H1 (cell line): ENCODE results near the gene PCIF1. TPM values are rescaled to one million over a fixed set of nuclear protein-coding genes. Genes with fewer than 3 reads are reported as not detected.

Experiments
- CTCF ChIA-PET: fragments of 300-600 bp; sonication (Branson Sonifier 250); formaldehyde crosslinking; loops from one replicate; lab custom pipeline; 2021; ENCODE audit not compliant: partially characterized antibody; lab: Charles Lee
- POLR2A ChIA-PET: fragments of 300-600 bp; sonication (Branson Sonifier 250); formaldehyde crosslinking; loops from one replicate; lab custom pipeline; 2021; ENCODE audit warnings: inconsistent platforms; ENCODE audit not compliant: partially characterized antibody; lab: Charles Lee
- DNase-seq, 2 experiments: peaks; one replicate each; pipeline versions ENCODE4 v3.0.0 to v3.0.0-alpha.2; 2010 to 2022; ENCODE audit warnings: low spot score in 2 of 2, low read depth in 1 of 2, mixed read lengths in 1 of 2
- FAIRE-seq: peaks from 2 replicates; lab custom pipeline; 2011; peaks lifted over from hg19 to GRCh38; lab: Jason Lieb, UNC
- H2AFZ ChIP-seq: 2 replicates; pipeline ENCODE4 v1.8.1; 2012; ENCODE audit warnings: low read length, inconsistent platforms
- H2AK5ac ChIP-seq: 2 replicates; pipeline ENCODE4 v1.6.1; 2013; ENCODE audit warnings: low read depth, low read length
- H2BK120ac ChIP-seq: replicated peaks from 2 replicates; pipeline ENCODE3; 2013; ENCODE audit warnings: low read depth, low read length, inconsistent platforms
- H2BK12ac ChIP-seq: 2 replicates; pipeline ENCODE4 v1.6.1; 2013; ENCODE audit warnings: low read depth, low read length
- H2BK15ac ChIP-seq: 2 replicates; pipeline ENCODE4 v1.6.1; 2013; ENCODE audit warnings: low read length
- H2BK20ac ChIP-seq: 2 replicates; pipeline ENCODE4 v1.6.1; 2013; ENCODE audit warnings: low read length
- H2BK5ac ChIP-seq: 2 replicates; pipeline ENCODE4 v1.6.1; 2013; ENCODE audit warnings: low read depth, low read length
- H3K14ac ChIP-seq: 2 replicates; pipeline ENCODE4 v1.6.1; 2013; ENCODE audit warnings: inconsistent platforms; ENCODE audit not compliant: insufficient read length
- H3K18ac ChIP-seq: 2 replicates; pipeline ENCODE4 v1.6.1; 2013; ENCODE audit warnings: low read length; ENCODE audit errors: extremely low read depth
- H3K23ac ChIP-seq: 2 replicates; pipeline ENCODE4 v1.6.1; 2013; ENCODE audit warnings: inconsistent platforms; ENCODE audit not compliant: insufficient read length
- H3K23me2 ChIP-seq: 2 replicates; pipeline ENCODE4 v1.6.1; 2013; ENCODE audit warnings: low read depth, low read length
- H3K27ac ChIP-seq: 2 replicates; pipeline ENCODE4 v1.6.1; 2011; ENCODE audit warnings: low read depth, low read length, inconsistent platforms
- H3K27me3 ChIP-seq, 4 experiments: replicated peaks in 1 of 4; 1 replicate in 1 of 4; 2 replicates in 3 of 4; pipeline versions ENCODE4 v1.6.1 to v1.8.1; 2011 to 2013; ENCODE audit warnings: low read length in 3 of 4, mild to moderate bottlenecking in 3 of 4, inconsistent platforms in 2 of 4, mixed read lengths in 2 of 4, moderate library complexity in 1 of 4; ENCODE audit not compliant: control insufficient read depth in 3 of 4, insufficient read depth in 3 of 4; ENCODE audit errors: extremely low read depth in 1 of 4
- H3K36me3 ChIP-seq, 4 experiments: 2 replicates each; pipeline versions ENCODE4 v1.6.1 to v1.8.1; 2011 to 2013; ENCODE audit warnings: mild to moderate bottlenecking in 4 of 4, low read length in 3 of 4, moderate library complexity in 2 of 4, control low read depth in 1 of 4, inconsistent platforms in 1 of 4; ENCODE audit not compliant: insufficient read depth in 4 of 4, control insufficient read depth in 2 of 4
- H3K4ac ChIP-seq: replicated peaks from 2 replicates; pipeline ENCODE3; 2013; ENCODE audit warnings: low read length, low read depth, mixed read lengths, inconsistent platforms; ENCODE audit not compliant: insufficient read length
- H3K4me1 ChIP-seq, 4 experiments: replicated peaks in 1 of 4; 1 replicate in 1 of 4; 2 replicates in 3 of 4; pipeline versions ENCODE4 v1.6.1 to v1.8.1; 2011 to 2013; ENCODE audit warnings: low read length in 3 of 4, inconsistent platforms in 2 of 4, mixed read lengths in 1 of 4; ENCODE audit not compliant: insufficient read depth in 4 of 4, control insufficient read depth in 3 of 4
- H3K4me2 ChIP-seq, 2 experiments: 2 replicates each; pipeline versions ENCODE4 v1.6.1 to v1.8.1; 2011 to 2013; ENCODE audit warnings: low read depth in 2 of 2, low read length in 2 of 2, control low read depth in 1 of 2, inconsistent platforms in 1 of 2, mild to moderate bottlenecking in 1 of 2; ENCODE audit not compliant: insufficient read depth in 1 of 2
- H3K4me3 ChIP-seq, 4 experiments: fragments of 200-600, 300-600 bp in 1 of 4; sonication (generic), shearing (Covaris generic), sonication (Bioruptor Twin) in 1 of 4; 2 replicates each; pipeline versions ENCODE4 v1.5.1 to v1.8.1; 2011 to 2016; ENCODE audit warnings: low read length in 4 of 4, low read depth in 3 of 4, control low read depth in 2 of 4, inconsistent platforms in 2 of 4, mild to moderate bottlenecking in 2 of 4, mixed read lengths in 1 of 4, moderate library complexity in 1 of 4; ENCODE audit not compliant: insufficient read depth in 2 of 4; ENCODE audit errors: extremely low read depth in 1 of 4
- H3K56ac ChIP-seq: replicated peaks from 2 replicates; pipeline ENCODE3; 2013; ENCODE audit warnings: low read depth, mild to moderate bottlenecking, mixed read lengths, low read length, inconsistent platforms; ENCODE audit not compliant: insufficient read length
- H3K79me1 ChIP-seq: 2 replicates; pipeline ENCODE4 v1.6.1; 2013; ENCODE audit warnings: low read depth, low read length, control low read depth
- H3K79me2 ChIP-seq, 2 experiments: 2 replicates each; pipeline versions ENCODE4 v1.6.1 to v1.8.1; 2012 to 2013; ENCODE audit warnings: low read length in 2 of 2, mild to moderate bottlenecking in 2 of 2, inconsistent platforms in 1 of 2; ENCODE audit not compliant: insufficient read depth in 2 of 2, control insufficient read depth in 1 of 2
- H3K9ac ChIP-seq, 4 experiments: replicated peaks in 1 of 4; 1 replicate in 1 of 4; 2 replicates in 3 of 4; pipeline versions ENCODE4 v1.6.1 to v1.8.1; 2011 to 2013; ENCODE audit warnings: low read depth in 3 of 4, low read length in 3 of 4, control low read depth in 2 of 4, mild to moderate bottlenecking in 2 of 4, moderate library complexity in 2 of 4, inconsistent platforms in 1 of 4; ENCODE audit errors: extremely low read depth in 1 of 4
- H3K9me3 ChIP-seq, 2 experiments: 2 replicates each; pipeline versions ENCODE4 v1.6.1 to v1.8.1; 2012 to 2013; ENCODE audit warnings: mild to moderate bottlenecking in 2 of 2, moderate library complexity in 2 of 2, control low read depth in 1 of 2, inconsistent platforms in 1 of 2, low read depth in 1 of 2, low read length in 1 of 2, mixed read lengths in 1 of 2; ENCODE audit not compliant: insufficient read depth in 2 of 2
- H4K20me1 ChIP-seq, 2 experiments: replicated peaks in 1 of 2; 2 replicates each; pipeline versions ENCODE3 to v1.8.1; 2011 to 2013; ENCODE audit warnings: inconsistent platforms in 2 of 2, low read length in 2 of 2, mild to moderate bottlenecking in 1 of 2; ENCODE audit not compliant: insufficient read depth in 2 of 2, control insufficient read depth in 1 of 2
- H4K5ac ChIP-seq: 2 replicates; pipeline ENCODE4 v1.6.1; 2013; ENCODE audit warnings: low read length, low read depth, mixed read lengths, inconsistent platforms; ENCODE audit not compliant: insufficient read length
- H4K8ac ChIP-seq: 2 replicates; pipeline ENCODE4 v1.8.0; 2013; ENCODE audit warnings: mild to moderate bottlenecking, moderate library complexity, low read length, inconsistent platforms; ENCODE audit not compliant: insufficient read depth; ENCODE audit errors: extremely low read depth
- H4K91ac ChIP-seq: replicated peaks from 2 replicates; pipeline ENCODE3; 2013; ENCODE audit warnings: low read length, mixed read lengths, inconsistent platforms; ENCODE audit not compliant: insufficient read length
- ASH2L ChIP-seq: fragments of 200-600, 300-600 bp; sonication (generic); IDR thresholded peaks from one replicate; pipeline ENCODE4 v1.7.1; 2017; ENCODE audit warnings: low read length
- BRCA1 ChIP-seq: IDR thresholded peaks from 2 replicates; pipeline ENCODE4 v1.6.1; 2012; ENCODE audit warnings: low read depth, low read length, improper control_type of control experiment
- CTCF ChIP-seq, 3 experiments: IDR thresholded peaks; 1 replicate in 2 of 3; 2 replicates in 1 of 3; pipeline versions ENCODE4 v1.5.1 to v1.6.1; 2011; ENCODE audit warnings: low read length in 3 of 3, mild to moderate bottlenecking in 3 of 3, inconsistent platforms in 2 of 3, low read depth in 1 of 3, moderate library complexity in 1 of 3; ENCODE audit not compliant: insufficient read depth in 1 of 3; ENCODE audit errors: control extremely low read depth in 1 of 3
- EGR1 ChIP-seq: IDR thresholded peaks from 2 replicates; pipeline ENCODE4 v1.6.1; 2011; ENCODE audit warnings: low read depth, low read length, borderline replicate concordance
- EP300 ChIP-seq, 2 experiments: IDR thresholded peaks; 1 replicate in 1 of 2; 2 replicates in 1 of 2; pipeline ENCODE4 v1.6.1; 2011 to 2012; ENCODE audit warnings: low read depth in 2 of 2, low read length in 2 of 2, mild to moderate bottlenecking in 2 of 2, borderline replicate concordance in 1 of 2, inconsistent platforms in 1 of 2, moderate library complexity in 1 of 2
- FOSL1 ChIP-seq: IDR thresholded peaks from 2 replicates; pipeline ENCODE4 v1.6.1; 2011; ENCODE audit warnings: mild to moderate bottlenecking, low read depth, low read length, moderate library complexity; ENCODE audit not compliant: insufficient read depth
- WGBS, 2 experiments: shearing (Covaris generic) in 1 of 2; methylation state at CpG; one replicate each; pipeline versions ENCODE4 v1.1.6 to v1.1.7; 2013 to 2015; ENCODE audit warnings: low lambda C conversion rate in 2 of 2, mixed read lengths in 2 of 2, inconsistent platforms in 1 of 2, low coverage in 1 of 2, missing lambda C conversion rate in 1 of 2; ENCODE audit not compliant: insufficient replicate concordance in 2 of 2, insufficient coverage in 1 of 2, insufficient read length in 1 of 2; ENCODE audit errors: extremely low coverage in 1 of 2, missing lambda C conversion rate in 1 of 2; 5-methylcytosine and 5-hydroxymethylcytosine counted together
- polyA plus RNA-seq, 7 experiments: library from polyadenylated mRNA; depleted of rRNA in 3 of 7; stranded (reverse) in 5 of 7; unstranded in 2 of 7; fragments of >200 nt in 5 of 7; fragments of 200-250 nt in 2 of 7; gene quantifications; 1 replicate in 5 of 7; 2 replicates in 1 of 7; 4 replicates in 1 of 7; pipeline versions ENCODE4 v1.2.1 to v1.2.3, GENCODE V29; 2011 to 2013; ENCODE audit warnings: missing spikeins in 2 of 7, mixed read lengths in 2 of 7
- total RNA-seq: library from RNA; stranded (reverse); fragmentation: NEBNext Ultra II Directional; extraction: Animal tissue kit (Norgen Biotek cat#: 25700); gene quantifications from 2 replicates; pipeline ENCODE4 v1.2.1, GENCODE V29; 2021

The PCIF1 gene
- total and polyA plus RNA-seq, 2 of the 8 experiments (the other 6 are each of a cell fraction or from before 2014, with no cell fraction given), result 30.3 to 30.6 TPM

- Histone ChIP-seq H3K14ac (no peak overlapping the region), H3K23ac (no peak overlapping the region), H3K4me2 (no peak overlapping the region), H3K9me3 (no peaks in the 10 kb centered on the region), H3K27me3 (no peaks in the 10 kb centered on the region; a peak in 1 of 7 replicates), H3K27ac (no peak overlapping the region), H2AFZ (no peak overlapping the region), H3K56ac (no peak overlapping the region), H2BK5ac (no peak overlapping the region), H3K4me3 (no peak overlapping the region), H3K18ac (no peak overlapping the region), H4K8ac (no peak overlapping the region), H2BK12ac (no peak overlapping the region), H3K79me1 (no peaks in the 10 kb centered on the region; the same call in 1 of the 2 replicates), H3K36me3 (peaks cover 26 to 62% (median 54%) of the 10 kb centered on the region in 4 experiments), H3K4ac (no peak overlapping the region), H3K9ac (no peak overlapping the region), H3K79me2 (peaks cover 0 to 16% of the 10 kb centered on the region in 2 experiments; a peak in 2 of 4 replicates), H2BK20ac (no peak overlapping the region), H3K4me1 (peaks cover 0 to 25% (median 9%) of the 10 kb centered on the region in 4 experiments; a peak in 6 of 7 replicates), H4K5ac (no peak overlapping the region), H3K23me2 (no peaks in the 10 kb centered on the region), H2BK15ac (no peak overlapping the region), H4K91ac (no peak overlapping the region), H2AK5ac (no peak overlapping the region), H2BK120ac (no peak overlapping the region), H4K20me1 (peaks cover 2 to 6% of the 10 kb centered on the region in 2 experiments)
- ChIA-PET POLR2A (interaction anchor here (1.0 to 18.4 kb wide), 6 partner anchors 9 to 48 kb away, joined by 3 to 283 read pairs (median 17); partner anchors contain the start of genes CTSA, NEURL2 and PLTP), CTCF (interaction anchor here (2.7 kb wide), 1 partner anchor 9 kb away, joined by 11 read pairs; no protein-coding TSS in a partner anchor)
- DNase-seq, result no peak
- no peak for TF ChIP-seq EP300 (IDR thresholded peaks at IDR 0.05; ENCODE audit: borderline replicate concordance in 1 of 2, low read depth in 2 of 2, low read length in 2 of 2)
- TF ChIP-seq EGR1, result no peak
- no peak for TF ChIP-seq FOSL1
- no peak for TF ChIP-seq ASH2L
- no peak for TF ChIP-seq CTCF (IDR thresholded peaks at IDR 0.05; ENCODE audit: control extremely low read depth in 1 of 3, insufficient read depth in 1 of 3, low read depth in 1 of 3, low read length in 3 of 3)
- TF ChIP-seq BRCA1, result no peak
- FAIRE-seq, result no peak
- 96% methylated on average over 13 of the region's 13 CpGs; no CpG with 5 or more reads in 1 of the 2 experiments for WGBS, 2 experiments
These were observed 6.0 kb downstream of the PCIF1 start for GRCh38 chr20:45940469-45940868.
